DMS 273 (cell line): ENCODE results near the gene GCNT2.
"Not testable (repeated sequence)": the region's sequence is repeated elsewhere in the genome, so short reads cannot be mapped to it uniquely, and the experiment has no call there.

Experiments used
- DNase-seq: peaks from one replicate; lab custom pipeline; 2025; ENCODE audit not compliant: unreplicated experiment; lab: John Stamatoyannopoulos, UW

Gene GCNT2

GRCh38 chr6:10658910-10659698 is 138.0 kb downstream of the GCNT2 start:
- DNase-seq, result no peak

GRCh38 chr6:10659699-10660348 is 138.7 kb downstream of the GCNT2 start:
- DNase-seq, result no peak

GRCh38 chr6:10660431-10661191 is 139.5 kb downstream of the GCNT2 start:
- not testable (repeated sequence) for DNase-seq

GRCh38 chr6:10662207-10662606 is 141.1 kb downstream of the GCNT2 start:
- no peak for DNase-seq

GRCh38 chr6:10662742-10663141 is 141.6 kb downstream of the GCNT2 start:
- no peak for DNase-seq

- not testable (repeated sequence) for DNase-seq
Observed at GRCh38 chr6:10665595-10665994, 144.4 kb downstream of the GCNT2 start.

- DNase-seq, result no peak
Observed at GRCh38 chr6:10668126-10668917, 147.2 kb downstream of the GCNT2 start.

GRCh38 chr6:10676403-10676802 is 155.3 kb downstream of the GCNT2 start:
- no peak for DNase-seq

GRCh38 chr6:10678456-10678855 is 157.3 kb downstream of the GCNT2 start:
- no peak for DNase-seq
